WI38 (cell line): Measurements from ENCODE around the gene C16orf95.
A peak's percentile ranks its signal among the peaks of the same experiment; 100 is the strongest.

ENCODE experiments used
- H3K4me3 ChIP-seq: 2 replicates; pipeline ENCODE4 v1.5.1; 2011; ENCODE audit warnings: low read depth, mild to moderate bottlenecking, control low read depth, low read length
- CTCF ChIP-seq: IDR thresholded peaks from 2 replicates; pipeline ENCODE4 v1.5.1; 2012; ENCODE audit warnings: low read depth, mild to moderate bottlenecking, control low read depth, low read length

Gene C16orf95

GRCh38 chr16:87319011-87319410 lies 1.8 kb upstream of the C16orf95 start:
- TF ChIP-seq CTCF, result no peak
- no peak overlapping the region for H3K4me3 ChIP-seq

- TF ChIP-seq CTCF, result no peak
- peak overlapping the region; percentile 95 for H3K4me3 ChIP-seq
These were observed 805 bp upstream of the C16orf95 start for GRCh38 chr16:87317750-87318644.

GRCh38 chr16:87316450-87316922 lies 706 bp downstream of the C16orf95 start:
- no peak for TF ChIP-seq CTCF

GRCh38 chr16:87314990-87315420 lies 2.2 kb downstream of the C16orf95 start:
- no peak for TF ChIP-seq CTCF
- H3K4me3 ChIP-seq, result no peak overlapping the region

More at GRCh38 chr16:87316450-87316922, 706 bp downstream of the C16orf95 start:
- peak overlapping the region; percentile 95 for H3K4me3 ChIP-seq

- no peak overlapping the region for H3K4me3 ChIP-seq
- no peak for TF ChIP-seq CTCF
These were observed 5.2 kb downstream of the C16orf95 start for GRCh38 chr16:87312008-87312407.

- H3K4me3 ChIP-seq, result no peak overlapping the region
- no peak for TF ChIP-seq CTCF
These were observed 5.8 kb downstream of the C16orf95 start for GRCh38 chr16:87311387-87311786.

GRCh38 chr16:87310610-87311009 lies 6.6 kb downstream of the C16orf95 start:
- H3K4me3 ChIP-seq, result no peak overlapping the region
- TF ChIP-seq CTCF, result no peak
